BE2C (cell line): ENCODE results near the gene ADAM8.

Experiments
- DNase-seq: peaks from one replicate; pipeline ENCODE4 v3.0.0-alpha.2; 2020
- H3K27me3 ChIP-seq: fragments of 250-450 bp; sonication (Bioruptor Pico); 2 replicates; pipeline ENCODE4 v1.5.1; 2020; ENCODE audit warnings: mild to moderate bottlenecking
- H3K36me3 ChIP-seq: fragments of 250-450 bp; sonication (Bioruptor Pico); 2 replicates; pipeline ENCODE4 v1.5.1; 2020; ENCODE audit warnings: mild to moderate bottlenecking
- H3K4me1 ChIP-seq: fragments of 250-450 bp; sonication (Bioruptor Pico); 2 replicates; pipeline ENCODE4 v1.5.1; 2020
- H3K4me3 ChIP-seq: 2 replicates; pipeline ENCODE4 v1.5.1; 2011; ENCODE audit warnings: low read depth, low read length
- H3K9me3 ChIP-seq: fragments of 250-450 bp; sonication (Bioruptor Pico); 2 replicates; pipeline ENCODE4 v1.5.1; 2020
- CTCF ChIP-seq: IDR thresholded peaks from 2 replicates; pipeline ENCODE4 v1.5.1; 2012; ENCODE audit warnings: mild to moderate bottlenecking, low read depth, low read length

The ADAM8 gene

GRCh38 chr10:133219782-133220181, 56.9 kb downstream of the ADAM8 start:
- peaks cover 42% of the 10 kb centered on the region for H3K27me3 ChIP-seq
- H3K9me3 ChIP-seq = no peaks in the 10 kb centered on the region
- H3K4me3 ChIP-seq = no peak overlapping the region
- no peaks in the 10 kb centered on the region for H3K36me3 ChIP-seq
- TF ChIP-seq CTCF = no peak
- H3K4me1 ChIP-seq = no peaks in the 10 kb centered on the region
- no peak for DNase-seq

GRCh38 chr10:133218891-133219290, 57.8 kb downstream of the ADAM8 start:
- no peaks in the 10 kb centered on the region for H3K9me3 ChIP-seq
- H3K36me3 ChIP-seq = no peaks in the 10 kb centered on the region
- no peak for DNase-seq
- H3K4me1 ChIP-seq = no peaks in the 10 kb centered on the region
- TF ChIP-seq CTCF = no peak
- peaks cover 37% of the 10 kb centered on the region for H3K27me3 ChIP-seq
- no peak overlapping the region for H3K4me3 ChIP-seq

- DNase-seq = no peak
- peaks cover 37% of the 10 kb centered on the region for H3K27me3 ChIP-seq
- no peaks in the 10 kb centered on the region for H3K9me3 ChIP-seq
- no peak overlapping the region for H3K4me3 ChIP-seq
- H3K36me3 ChIP-seq = no peaks in the 10 kb centered on the region
- H3K4me1 ChIP-seq = no peaks in the 10 kb centered on the region
- TF ChIP-seq CTCF = no peak
Observed at GRCh38 chr10:133217800-133218589, 58.7 kb downstream of the ADAM8 start.

GRCh38 chr10:133216776-133217175, 59.9 kb downstream of the ADAM8 start:
- Histone ChIP-seq H3K36me3 (no peaks in the 10 kb centered on the region), H3K4me1 (no peaks in the 10 kb centered on the region), H3K27me3 (peaks cover 37% of the 10 kb centered on the region), H3K9me3 (no peaks in the 10 kb centered on the region), H3K4me3 (no peak overlapping the region)
- DNase-seq = no peak
- no peak for TF ChIP-seq CTCF

- no peaks in the 10 kb centered on the region for H3K4me1 ChIP-seq
- TF ChIP-seq CTCF = no peak
- no peaks in the 10 kb centered on the region for H3K9me3 ChIP-seq
- no peaks in the 10 kb centered on the region for H3K36me3 ChIP-seq
- no peak for DNase-seq
- peaks cover 37% of the 10 kb centered on the region for H3K27me3 ChIP-seq
- H3K4me3 ChIP-seq = no peak overlapping the region
Observed at GRCh38 chr10:133215586-133215985, 61.1 kb downstream of the ADAM8 start.
